ENCODE results near the gene MAL. TPM values are rescaled to one million over a fixed set of nuclear protein-coding genes. Genes with fewer than 3 reads are reported as not detected.

MAL gene
- total and polyA plus RNA-seq, 2 experiments from 2014 or later, result 0.24 to 0.31 TPM

DNA sequence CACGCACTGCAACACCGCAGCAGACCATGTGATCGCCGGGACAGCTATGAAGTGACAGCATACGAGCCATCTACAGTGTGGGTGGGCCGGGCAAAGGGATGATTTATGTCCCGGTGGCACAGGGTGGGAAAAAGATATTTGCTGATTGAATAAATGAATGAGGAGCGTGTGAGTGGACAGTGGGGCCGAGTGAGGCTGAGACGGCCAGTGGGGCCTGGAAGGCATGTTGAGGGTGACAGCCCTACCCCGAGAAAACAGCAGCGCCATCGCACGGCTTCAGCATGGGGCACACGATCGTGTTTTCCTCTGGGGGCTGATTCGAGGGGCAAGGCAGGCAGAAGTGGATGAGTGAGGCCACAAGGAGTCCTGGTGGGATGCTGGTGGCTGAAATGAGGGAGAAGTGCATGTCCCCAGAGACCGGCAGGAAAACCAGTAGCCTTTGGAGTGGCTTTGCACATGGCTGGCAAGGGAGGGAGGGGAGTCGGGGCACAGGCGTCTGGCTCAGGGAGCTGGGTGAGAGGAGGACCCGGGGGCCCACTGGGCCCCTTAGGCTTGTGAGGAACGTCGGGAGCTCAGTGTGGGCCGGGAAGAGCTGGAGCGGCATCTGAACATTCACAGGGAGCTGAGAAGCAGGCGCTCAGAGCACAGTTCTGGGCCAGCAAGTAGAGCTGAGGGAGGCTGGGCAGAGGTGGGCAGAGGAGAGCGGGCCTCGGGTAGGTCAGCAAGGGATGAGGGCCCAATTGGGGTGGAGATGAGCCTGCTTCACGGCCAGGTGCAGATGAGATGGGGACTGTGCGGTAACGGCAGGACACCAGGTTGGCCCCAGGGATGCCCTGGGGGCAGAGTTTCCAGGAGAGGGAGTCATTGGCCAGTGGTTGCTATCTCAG is 32.1 kb upstream of the MAL start:
- Mint-ChIP-seq H3K36me3 (ENCODE audit: low read depth) (no peaks in the 10 kb centered on the region), H3K27me3 (ENCODE audit: insufficient read depth, low read depth, poor library complexity) (peaks cover 14% of the 10 kb centered on the region), H3K27ac (no peak overlapping the region), H3K4me3 (no peak overlapping the region), H3K4me1 (no peaks in the 10 kb centered on the region; the same call in 2 of the 3 replicates), H3K9me3 (no peaks in the 10 kb centered on the region)
- no peaks in the 10 kb centered on the region for H4K20me1 ChIP-seq (replicated peaks; ENCODE audit: insufficient read depth)
- H3K36me3 ChIP-seq (ENCODE audit: insufficient read depth), result no peaks in the 10 kb centered on the region
- H3K4me1 ChIP-seq (ENCODE audit: insufficient read depth), result no peaks in the 10 kb centered on the region; the same call in 1 of the 2 replicates
- peaks cover 19% of the 10 kb centered on the region for H3K27me3 ChIP-seq (ENCODE audit: insufficient read depth)
- H3K27ac ChIP-seq (ENCODE audit: low read depth), result no peak overlapping the region
- H2AFZ ChIP-seq, result no peak overlapping the region
- H3K9me2 ChIP-seq (ENCODE audit: insufficient read depth), result no peaks in the 10 kb centered on the region
- no peak overlapping the region for H3K4me3 ChIP-seq
- no peaks in the 10 kb centered on the region for H3F3A ChIP-seq (replicated peaks; ENCODE audit: low read depth)
- no peak for ATAC-seq
- no peaks in the 10 kb centered on the region for H3K79me2 ChIP-seq (replicated peaks; ENCODE audit: insufficient read depth)
- no peak for DNase-seq (ENCODE audit: low spot score)
- no peak for TF ChIP-seq STAT1 (IDR thresholded peaks at IDR 0.05; ENCODE audit: unreplicated experiment)
- TF ChIP-seq CREB1 (CRISPR knock-in tag; IDR thresholded peaks at IDR 0.05; ENCODE audit: low read depth), result no peak
- TF ChIP-seq, protein P1, sequence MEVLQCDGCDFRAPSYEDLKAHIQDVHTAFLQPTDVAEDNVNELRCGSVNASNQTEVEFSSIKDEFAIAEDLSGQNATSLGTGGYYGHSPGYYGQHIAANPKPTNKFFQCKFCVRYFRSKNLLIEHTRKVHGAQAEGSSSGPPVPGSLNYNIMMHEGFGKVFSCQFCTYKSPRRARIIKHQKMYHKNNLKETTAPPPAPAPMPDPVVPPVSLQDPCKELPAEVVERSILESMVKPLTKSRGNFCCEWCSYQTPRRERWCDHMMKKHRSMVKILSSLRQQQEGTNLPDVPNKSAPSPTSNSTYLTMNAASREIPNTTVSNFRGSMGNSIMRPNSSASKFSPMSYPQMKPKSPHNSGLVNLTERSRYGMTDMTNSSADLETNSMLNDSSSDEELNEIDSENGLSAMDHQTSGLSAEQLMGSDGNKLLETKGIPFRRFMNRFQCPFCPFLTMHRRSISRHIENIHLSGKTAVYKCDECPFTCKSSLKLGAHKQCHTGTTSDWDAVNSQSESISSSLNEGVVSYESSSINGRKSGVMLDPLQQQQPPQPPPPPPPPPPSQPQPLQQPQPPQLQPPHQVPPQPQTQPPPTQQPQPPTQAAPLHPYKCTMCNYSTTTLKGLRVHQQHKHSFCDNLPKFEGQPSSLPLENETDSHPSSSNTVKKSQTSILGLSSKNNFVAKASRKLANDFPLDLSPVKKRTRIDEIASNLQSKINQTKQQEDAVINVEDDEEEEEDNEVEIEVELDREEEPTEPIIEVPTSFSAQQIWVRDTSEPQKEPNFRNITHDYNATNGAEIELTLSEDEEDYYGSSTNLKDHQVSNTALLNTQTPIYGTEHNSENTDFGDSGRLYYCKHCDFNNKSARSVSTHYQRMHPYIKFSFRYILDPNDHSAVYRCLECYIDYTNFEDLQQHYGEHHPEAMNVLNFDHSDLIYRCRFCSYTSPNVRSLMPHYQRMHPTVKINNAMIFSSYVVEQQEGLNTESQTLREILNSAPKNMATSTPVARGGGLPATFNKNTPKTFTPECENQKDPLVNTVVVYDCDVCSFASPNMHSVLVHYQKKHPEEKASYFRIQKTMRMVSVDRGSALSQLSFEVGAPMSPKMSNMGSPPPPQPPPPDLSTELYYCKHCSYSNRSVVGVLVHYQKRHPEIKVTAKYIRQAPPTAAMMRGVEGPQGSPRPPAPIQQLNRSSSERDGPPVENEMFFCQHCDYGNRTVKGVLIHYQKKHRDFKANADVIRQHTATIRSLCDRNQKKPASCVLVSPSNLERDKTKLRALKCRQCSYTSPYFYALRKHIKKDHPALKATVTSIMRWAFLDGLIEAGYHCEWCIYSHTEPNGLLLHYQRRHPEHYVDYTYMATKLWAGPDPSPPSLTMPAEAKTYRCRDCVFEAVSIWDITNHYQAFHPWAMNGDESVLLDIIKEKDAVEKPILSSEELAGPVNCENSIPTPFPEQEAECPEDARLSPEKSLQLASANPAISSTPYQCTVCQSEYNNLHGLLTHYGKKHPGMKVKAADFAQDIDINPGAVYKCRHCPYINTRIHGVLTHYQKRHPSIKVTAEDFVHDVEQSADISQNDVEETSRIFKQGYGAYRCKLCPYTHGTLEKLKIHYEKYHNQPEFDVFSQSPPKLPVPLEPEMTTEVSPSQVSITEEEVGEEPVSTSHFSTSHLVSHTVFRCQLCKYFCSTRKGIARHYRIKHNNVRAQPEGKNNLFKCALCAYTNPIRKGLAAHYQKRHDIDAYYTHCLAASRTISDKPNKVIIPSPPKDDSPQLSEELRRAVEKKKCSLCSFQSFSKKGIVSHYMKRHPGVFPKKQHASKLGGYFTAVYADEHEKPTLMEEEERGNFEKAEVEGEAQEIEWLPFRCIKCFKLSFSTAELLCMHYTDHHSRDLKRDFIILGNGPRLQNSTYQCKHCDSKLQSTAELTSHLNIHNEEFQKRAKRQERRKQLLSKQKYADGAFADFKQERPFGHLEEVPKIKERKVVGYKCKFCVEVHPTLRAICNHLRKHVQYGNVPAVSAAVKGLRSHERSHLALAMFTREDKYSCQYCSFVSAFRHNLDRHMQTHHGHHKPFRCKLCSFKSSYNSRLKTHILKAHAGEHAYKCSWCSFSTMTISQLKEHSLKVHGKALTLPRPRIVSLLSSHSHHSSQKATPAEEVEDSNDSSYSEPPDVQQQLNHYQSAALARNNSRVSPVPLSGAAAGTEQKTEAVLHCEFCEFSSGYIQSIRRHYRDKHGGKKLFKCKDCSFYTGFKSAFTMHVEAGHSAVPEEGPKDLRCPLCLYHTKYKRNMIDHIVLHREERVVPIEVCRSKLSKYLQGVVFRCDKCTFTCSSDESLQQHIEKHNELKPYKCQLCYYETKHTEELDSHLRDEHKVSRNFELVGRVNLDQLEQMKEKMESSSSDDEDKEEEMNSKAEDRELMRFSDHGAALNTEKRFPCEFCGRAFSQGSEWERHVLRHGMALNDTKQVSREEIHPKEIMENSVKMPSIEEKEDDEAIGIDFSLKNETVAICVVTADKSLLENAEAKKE (CRISPR knock-in tag; IDR thresholded peaks at IDR 0.05), result no peak
- no peak for TF ChIP-seq NANOG (IDR thresholded peaks at IDR 0.05; ENCODE audit: borderline replicate concordance)
- TF ChIP-seq, protein P2, sequence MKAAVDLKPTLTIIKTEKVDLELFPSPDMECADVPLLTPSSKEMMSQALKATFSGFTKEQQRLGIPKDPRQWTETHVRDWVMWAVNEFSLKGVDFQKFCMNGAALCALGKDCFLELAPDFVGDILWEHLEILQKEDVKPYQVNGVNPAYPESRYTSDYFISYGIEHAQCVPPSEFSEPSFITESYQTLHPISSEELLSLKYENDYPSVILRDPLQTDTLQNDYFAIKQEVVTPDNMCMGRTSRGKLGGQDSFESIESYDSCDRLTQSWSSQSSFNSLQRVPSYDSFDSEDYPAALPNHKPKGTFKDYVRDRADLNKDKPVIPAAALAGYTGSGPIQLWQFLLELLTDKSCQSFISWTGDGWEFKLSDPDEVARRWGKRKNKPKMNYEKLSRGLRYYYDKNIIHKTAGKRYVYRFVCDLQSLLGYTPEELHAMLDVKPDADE (IDR thresholded peaks at IDR 0.05), result no peak
- no peak for TF ChIP-seq EZH2 (IDR thresholded peaks at IDR 0.05; ENCODE audit: low read depth, unreplicated experiment)
- no peak for TF ChIP-seq ZNF114 (CRISPR knock-in tag; IDR thresholded peaks at IDR 0.05)
- TF ChIP-seq, protein P3, sequence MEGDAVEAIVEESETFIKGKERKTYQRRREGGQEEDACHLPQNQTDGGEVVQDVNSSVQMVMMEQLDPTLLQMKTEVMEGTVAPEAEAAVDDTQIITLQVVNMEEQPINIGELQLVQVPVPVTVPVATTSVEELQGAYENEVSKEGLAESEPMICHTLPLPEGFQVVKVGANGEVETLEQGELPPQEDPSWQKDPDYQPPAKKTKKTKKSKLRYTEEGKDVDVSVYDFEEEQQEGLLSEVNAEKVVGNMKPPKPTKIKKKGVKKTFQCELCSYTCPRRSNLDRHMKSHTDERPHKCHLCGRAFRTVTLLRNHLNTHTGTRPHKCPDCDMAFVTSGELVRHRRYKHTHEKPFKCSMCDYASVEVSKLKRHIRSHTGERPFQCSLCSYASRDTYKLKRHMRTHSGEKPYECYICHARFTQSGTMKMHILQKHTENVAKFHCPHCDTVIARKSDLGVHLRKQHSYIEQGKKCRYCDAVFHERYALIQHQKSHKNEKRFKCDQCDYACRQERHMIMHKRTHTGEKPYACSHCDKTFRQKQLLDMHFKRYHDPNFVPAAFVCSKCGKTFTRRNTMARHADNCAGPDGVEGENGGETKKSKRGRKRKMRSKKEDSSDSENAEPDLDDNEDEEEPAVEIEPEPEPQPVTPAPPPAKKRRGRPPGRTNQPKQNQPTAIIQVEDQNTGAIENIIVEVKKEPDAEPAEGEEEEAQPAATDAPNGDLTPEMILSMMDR (conservative IDR thresholded peaks at IDR 0.05; ENCODE audit: low read depth in 2 of 2), result no peak
- TF ChIP-seq, protein P4, sequence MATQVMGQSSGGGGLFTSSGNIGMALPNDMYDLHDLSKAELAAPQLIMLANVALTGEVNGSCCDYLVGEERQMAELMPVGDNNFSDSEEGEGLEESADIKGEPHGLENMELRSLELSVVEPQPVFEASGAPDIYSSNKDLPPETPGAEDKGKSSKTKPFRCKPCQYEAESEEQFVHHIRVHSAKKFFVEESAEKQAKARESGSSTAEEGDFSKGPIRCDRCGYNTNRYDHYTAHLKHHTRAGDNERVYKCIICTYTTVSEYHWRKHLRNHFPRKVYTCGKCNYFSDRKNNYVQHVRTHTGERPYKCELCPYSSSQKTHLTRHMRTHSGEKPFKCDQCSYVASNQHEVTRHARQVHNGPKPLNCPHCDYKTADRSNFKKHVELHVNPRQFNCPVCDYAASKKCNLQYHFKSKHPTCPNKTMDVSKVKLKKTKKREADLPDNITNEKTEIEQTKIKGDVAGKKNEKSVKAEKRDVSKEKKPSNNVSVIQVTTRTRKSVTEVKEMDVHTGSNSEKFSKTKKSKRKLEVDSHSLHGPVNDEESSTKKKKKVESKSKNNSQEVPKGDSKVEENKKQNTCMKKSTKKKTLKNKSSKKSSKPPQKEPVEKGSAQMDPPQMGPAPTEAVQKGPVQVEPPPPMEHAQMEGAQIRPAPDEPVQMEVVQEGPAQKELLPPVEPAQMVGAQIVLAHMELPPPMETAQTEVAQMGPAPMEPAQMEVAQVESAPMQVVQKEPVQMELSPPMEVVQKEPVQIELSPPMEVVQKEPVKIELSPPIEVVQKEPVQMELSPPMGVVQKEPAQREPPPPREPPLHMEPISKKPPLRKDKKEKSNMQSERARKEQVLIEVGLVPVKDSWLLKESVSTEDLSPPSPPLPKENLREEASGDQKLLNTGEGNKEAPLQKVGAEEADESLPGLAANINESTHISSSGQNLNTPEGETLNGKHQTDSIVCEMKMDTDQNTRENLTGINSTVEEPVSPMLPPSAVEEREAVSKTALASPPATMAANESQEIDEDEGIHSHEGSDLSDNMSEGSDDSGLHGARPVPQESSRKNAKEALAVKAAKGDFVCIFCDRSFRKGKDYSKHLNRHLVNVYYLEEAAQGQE (IDR thresholded peaks at IDR 0.05; ENCODE audit: unreplicated experiment), result no peak
- no peak for TF ChIP-seq POLR2AphosphoS5 (IDR thresholded peaks at IDR 0.05; ENCODE audit: low read depth)
- no peak for TF ChIP-seq EZH2phosphoT487 (IDR thresholded peaks at IDR 0.05; ENCODE audit: unreplicated experiment)
- TF ChIP-seq ZNF331 (CRISPR knock-in tag; IDR thresholded peaks at IDR 0.05; ENCODE audit: low read depth), result no peak
- H3K4me2 ChIP-seq, result no peak overlapping the region
